Heart right ventricle (tissue), 16 donors: ENCODE data around the gene FZR1. TPM values are rescaled to one million over a fixed set of nuclear protein-coding genes. Genes with fewer than 3 reads are reported as not detected.
A peak's percentile ranks its signal among the peaks of the same experiment; 100 is the strongest.
"Not testable (repeated sequence)": the region's sequence is repeated elsewhere in the genome, so short reads cannot be mapped to it uniquely, and the experiment has no call there.

ENCODE experiments used
- ATAC-seq, 8 donors: fragments of 200-7000 bp; cut with Tn5 transposase; one replicate each; pipeline ENCODE4 v1.9.1; 2020; ENCODE audit warnings: mild to moderate bottlenecking in 8 of 8, moderate library complexity in 8 of 8, moderate number of reproducible peaks in 1 of 8
- DNase-seq, 2 donors: peaks; one replicate each; pipeline ENCODE4 v3.0.0-alpha.2; 2020
- H3K27ac ChIP-seq, 10 donors: fragments of 200-600 bp; sonication (generic) in 2 of 10; one replicate each; pipeline versions ENCODE4 v1.5.0 to v1.8.0; 2020 to 2022; ENCODE audit warnings: mild to moderate bottlenecking in 3 of 10
- H3K27me3 ChIP-seq, 7 donors: fragments of 200-600 bp; one replicate each; pipeline ENCODE4 v1.8.0; 2021 to 2022; ENCODE audit warnings: mild to moderate bottlenecking in 2 of 7
- H3K36me3 ChIP-seq, 9 donors: fragments of 200-600 bp; sonication (generic) in 1 of 9; one replicate each; pipeline versions ENCODE4 v1.5.0 to v1.8.0; 2020 to 2022; ENCODE audit warnings: mild to moderate bottlenecking in 2 of 9
- H3K4me1 ChIP-seq, 9 donors: fragments of 200-600 bp; sonication (generic) in 1 of 9; one replicate each; pipeline versions ENCODE4 v1.5.0 to v1.8.0; 2020 to 2022; ENCODE audit warnings: mild to moderate bottlenecking in 4 of 9
- H3K4me3 ChIP-seq, 10 donors: fragments of 200-600 bp; sonication (generic) in 2 of 10; one replicate each; pipeline versions ENCODE4 v1.5.0 to v1.8.0; 2020 to 2022; ENCODE audit warnings: mild to moderate bottlenecking in 7 of 10, moderate library complexity in 2 of 10
- H3K9me3 ChIP-seq, 11 donors: fragments of 200-600 bp in 10 of 11; sonication (generic) in 2 of 11; one replicate each; pipeline versions ENCODE4 v1.5.0 to v1.8.0; 2013 to 2022; ENCODE audit warnings: mild to moderate bottlenecking in 2 of 11, control low read depth in 1 of 11, moderate library complexity in 1 of 11
- CTCF ChIP-seq, 9 donors: fragments of 200-600 bp; sonication (generic) in 2 of 9; IDR thresholded peaks; one replicate each; pipeline versions ENCODE4 v1.5.0 to v1.8.0; 2021 to 2022; ENCODE audit warnings: antibody characterized with exemption in 9 of 9, mild to moderate bottlenecking in 5 of 9, moderate library complexity in 1 of 9
- WGBS, 2 donors: extraction: QIAGEN DNeasy Blood & Tissue Kit; methylation state at CpG; one replicate each; pipeline ENCODE4 v1.1.7; 2013; ENCODE audit warnings: inconsistent platforms in 1 of 2; 5-methylcytosine and 5-hydroxymethylcytosine counted together
- intact Hi-C, 10 donors: fragments of 100-400 bp; cut with DNase I; formaldehyde crosslinking; loops; one replicate each; pipeline versions ENCODE4 v1.11.1 to v1.14.2; 2022
- polyA plus RNA-seq, 2 donors: library from polyadenylated mRNA; stranded (reverse); fragments of 200-250 nt; gene quantifications; one replicate each; pipeline ENCODE4 v1.2.3, GENCODE V29; 2013
- total RNA-seq, 10 donors: library from RNA; stranded (reverse); fragmentation: NEBNext Ultra II Directional in 3 of 10; extraction: Animal tissue kit (Norgen Biotek cat#: 25700) in 3 of 10; gene quantifications; one replicate each; pipeline versions ENCODE4 v1.2.1 to v1.2.4, GENCODE V29; 2021 to 2023
- donor health status: Arrhythmogenic right ventricular cardiomyopathy.
- donor health status: ischemic (EF 13 %, LVEDD 7.1; RV severe dilation, severe dysfunction).
- donor health status: healthy with polysubstance abuse.
- donor health status: DM: no; HTN: yes; CAD: no.
- donor health status: DM: no; HTN: no; CAD: no.
- donor health status: ischemic (EF 25% LVEDD 6.9; RV normal size, moderate dysfunction).
- donor health status: ischemic (EF 25% LVEDD 5.7; RV mildly dilated, moderate dysfunction).
- donor health status: healthy.
- donor health status: DM: yes; HTN: yes; CAD: no.
- donor health status: Ischemic cardiomyopathy.
- donor health status: ischemic (EF 35%, LVEDD 5.7; RV mildly dilated, moderate dysfunction).
- donor health status: nonischemic (EF 11% LVEDD 7.7; RV severe dilation, severe dysfunction).
- donor health status: DM: yes; HTN: yes; CAD: no.
- donor health status: PGD.
- donor health status: ischemic (EF 29% LVEDD 5.4; RV normal size, mild dysfunction).
- donor health status: nonischemic (EF 23%, LVEDD 6.1; RV moderate dilation, normal function).

FZR1 gene
- total and polyA plus RNA-seq, 12 donors: 13.5 to 30.8 (median 24.7) TPM

DNA sequence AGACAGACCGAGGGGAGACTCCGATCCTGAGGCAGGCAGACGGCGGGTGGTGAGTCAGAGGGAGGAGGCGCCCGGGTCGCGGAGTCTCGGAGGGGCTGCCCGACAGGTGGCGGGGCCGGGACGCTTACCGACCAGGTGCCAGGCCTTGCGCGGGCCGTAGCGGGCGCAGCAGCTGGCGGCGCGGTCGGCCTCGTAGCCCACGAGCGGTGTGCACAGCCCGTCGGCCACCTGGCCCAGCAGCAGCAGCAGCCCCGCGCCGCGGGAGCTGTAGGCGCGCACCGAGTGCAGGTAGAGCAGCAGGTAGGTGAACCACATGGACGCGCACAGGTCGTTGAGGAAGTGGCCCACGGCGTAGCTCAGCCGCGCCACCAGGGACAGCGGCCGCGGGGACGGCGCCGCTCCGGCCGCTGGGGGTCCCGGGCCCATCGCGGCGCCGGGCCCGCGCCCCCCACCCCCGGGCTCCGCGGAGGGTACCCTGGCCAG is 50.9 kb downstream of the FZR1 start:
- Histone ChIP-seq H3K9me3 (no peaks in the 10 kb centered on the region), H3K27me3 (no peaks in the 10 kb centered on the region), H3K4me3 (peak overlapping the region; percentile 57 to 96 (median 89)), H3K27ac (peak overlapping the region in 9 of 10 donors; percentile 54 to 90 (median 78)), H3K4me1 (peaks cover 10 to 55% (median 52%) of the 10 kb centered on the region in 9 donors), H3K36me3 (no peaks in the 10 kb centered on the region)
- TF ChIP-seq CTCF (IDR thresholded peaks at IDR 0.05): peak in 2 of 9 donors; percentile 22 to 25
- DNase-seq (no peak), ATAC-seq (peak in 1 of 8 donors; percentile 7)
- intact Hi-C loops: loop anchor here in 5 of 10 donors (1.0 to 10.0 kb wide), 2 partner anchors 15 to 148 kb away; partner anchors contain the start of genes HMG20B (in 3 of the 5), PIP5K1C (in 3 of the 5) and TJP3 (in 3 of the 5)
- WGBS, 2 donors: 0 to 1% methylated on average over 39 to 60 of the region's 60 CpGs

- H3K27me3 ChIP-seq: no peaks in the 10 kb centered on the region
- peak; percentile 97 to 99 (median 98) for ATAC-seq
- H3K4me3 ChIP-seq: peak within 1 kb of the TSS; percentile 62 to 96 (median 89)
- H3K27ac ChIP-seq: peak within 1 kb of the TSS in 9 of 10 donors; percentile 54 to 90 (median 81)
- no peaks in the 10 kb centered on the region for H3K36me3 ChIP-seq
- peaks cover 10 to 52% (median 49%) of the 10 kb centered on the region in 9 donors for H3K4me1 ChIP-seq
- no peak for TF ChIP-seq CTCF (IDR thresholded peaks at IDR 0.05)
- H3K9me3 ChIP-seq: no peaks in the 10 kb centered on the region
- intact Hi-C loops: loop anchor here in 5 of 10 donors (1.0 to 10.0 kb wide), 2 partner anchors 15 to 147 kb away; partner anchors contain the start of genes HMG20B (in 3 of the 5), PIP5K1C (in 3 of the 5) and TJP3 (in 3 of the 5)
- WGBS, 2 donors: 0 to 1% methylated on average over 68 to 81 of the region's 81 CpGs
- peak; percentile 94 to 95 for DNase-seq
These were observed 51.5 kb downstream of the FZR1 start, which contains the start of gene MFSD12 for GRCh38 chr19:3557461-3558248. TSS of gene MFSD12 (minus strand) at chr19:3557586. CDS start at chr19:3557403, 183 bp downstream.

DNA sequence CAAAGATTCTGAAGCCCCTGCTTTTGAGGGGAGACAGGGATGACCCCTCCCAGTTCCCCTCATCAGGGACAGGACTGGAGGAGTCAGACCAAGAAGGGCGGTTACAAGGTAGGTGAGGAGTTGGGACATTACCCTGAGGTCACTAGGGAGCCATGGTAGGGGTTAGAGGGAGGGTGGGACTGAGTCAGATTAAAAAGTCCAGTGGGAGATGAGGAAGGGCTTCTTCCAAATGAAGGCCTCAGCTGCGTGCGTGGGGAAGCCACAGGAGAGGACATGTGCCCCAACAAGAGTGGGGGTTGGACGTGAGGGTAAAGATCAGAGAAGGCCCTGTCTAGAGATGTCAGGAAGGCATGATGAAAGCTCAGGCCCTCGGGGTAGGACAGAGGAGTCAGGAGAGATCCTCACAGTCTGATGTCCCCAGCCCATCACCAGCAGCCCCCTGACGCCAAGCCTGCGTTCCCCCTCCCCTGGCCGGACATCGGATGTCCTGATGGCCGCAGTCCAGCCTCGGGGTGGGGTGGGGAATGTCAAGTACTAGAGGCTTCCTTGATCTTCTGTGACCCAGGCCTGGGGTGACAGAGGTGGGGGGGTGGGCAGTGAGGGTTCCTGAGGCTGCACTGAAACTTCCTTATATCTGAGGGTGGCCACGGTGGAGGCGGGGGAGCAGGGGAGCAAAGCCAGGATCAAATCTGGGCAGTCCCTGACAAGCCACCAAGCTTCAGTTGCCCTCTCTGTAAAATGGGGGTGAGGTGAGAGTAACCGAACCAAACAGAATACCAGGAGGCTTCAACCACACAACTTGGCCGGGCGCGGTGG is 57.8 kb downstream of the FZR1 start:
- Histone ChIP-seq H3K4me1 (no peaks in the 10 kb centered on the region), H3K27ac (no peak overlapping the region), H3K9me3 (no peaks in the 10 kb centered on the region), H3K36me3 (no peaks in the 10 kb centered on the region), H3K27me3 (no peaks in the 10 kb centered on the region), H3K4me3 (no peak overlapping the region)
- ATAC-seq: no peak
- no peak for DNase-seq
- intact Hi-C loops: no loop called here
- WGBS, 2 donors: 67 to 81% methylated on average over 15 to 17 of the region's 17 CpGs
- no peak for TF ChIP-seq CTCF (IDR thresholded peaks at IDR 0.05)

DNA sequence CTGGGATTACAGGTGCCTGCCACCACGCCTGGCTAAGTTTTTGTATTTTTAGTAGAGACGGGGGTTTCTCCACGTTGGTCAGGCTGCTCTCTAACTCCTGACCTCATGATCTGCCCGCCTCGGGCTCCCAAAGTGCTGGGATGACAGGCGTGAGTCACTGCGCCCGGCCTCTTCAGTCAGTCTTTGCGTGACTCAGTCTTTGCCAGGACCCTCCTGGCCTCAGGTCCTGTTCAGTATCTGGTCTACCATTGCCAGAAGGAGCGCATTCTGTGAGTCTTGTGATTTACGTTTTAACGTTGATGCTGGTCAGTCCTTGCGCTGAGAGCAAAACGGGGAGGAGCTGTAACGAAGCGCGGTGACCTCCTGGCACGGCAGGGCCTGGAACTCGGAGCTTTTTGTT is 59.0 kb downstream of the FZR1 start:
- H3K4me1 ChIP-seq: no peaks in the 10 kb centered on the region
- H3K27me3 ChIP-seq: no peaks in the 10 kb centered on the region
- no peak overlapping the region for H3K27ac ChIP-seq
- no peak for TF ChIP-seq CTCF (IDR thresholded peaks at IDR 0.05)
- H3K36me3 ChIP-seq: no peaks in the 10 kb centered on the region
- H3K4me3 ChIP-seq: no peak overlapping the region
- DNase-seq (no peak), ATAC-seq (no peak)
- 90 to 93% methylated on average over 19 of the region's 19 CpGs for WGBS, 2 donors
- intact Hi-C loops: no loop called here
- H3K9me3 ChIP-seq: no peaks in the 10 kb centered on the region

GRCh38 chr19:3570042-3570441 is 63.9 kb downstream of the FZR1 start:
- H3K36me3 ChIP-seq, ATAC-seq, DNase-seq, H3K4me3 ChIP-seq, H3K9me3 ChIP-seq, H3K27me3 ChIP-seq, H3K27ac ChIP-seq: not testable (repeated sequence)
- intact Hi-C loops: loop anchor here in 1 of 10 donors (10.0 kb wide), 1 partner anchor 55 kb away; the partner anchor contains the start of gene CACTIN
- peaks cover 5 to 21% (median 15%) of the 10 kb centered on the region in 9 donors for H3K4me1 ChIP-seq
- WGBS, 2 donors: 90 to 91% methylated on average over 11 of the region's 11 CpGs
